Loucy (cell line): Measurements from ENCODE around the gene TRAF2.

Experiments
- H2AFZ ChIP-seq: fragments of 200-600 bp; sonication (generic); 2 replicates; pipeline ENCODE4 v1.6.0; 2016; ENCODE audit warnings: antibody characterized with exemption, mild to moderate bottlenecking, low read length, moderate library complexity
- H3F3A ChIP-seq: fragments of 200-600 bp; 2 replicates; pipeline ENCODE4 v1.6.0; 2016; ENCODE audit warnings: antibody characterized with exemption, low read depth, mild to moderate bottlenecking
- H3K27me3 ChIP-seq: fragments of 200-600 bp; sonication (generic); 2 replicates; pipeline ENCODE4 v1.6.1; 2014; ENCODE audit warnings: low read length, mild to moderate bottlenecking; ENCODE audit not compliant: insufficient read depth, poor library complexity, severe bottlenecking
- H3K36me3 ChIP-seq: fragments of 200-600 bp; sonication (generic); 2 replicates; pipeline ENCODE4 v1.6.1; 2016; ENCODE audit warnings: low read length; ENCODE audit not compliant: insufficient read depth
- H3K4me1 ChIP-seq: fragments of 200-600 bp; sonication (generic); 2 replicates; pipeline ENCODE4 v1.5.1; 2014; ENCODE audit warnings: low read length, mild to moderate bottlenecking; ENCODE audit not compliant: insufficient read depth, poor library complexity, severe bottlenecking
- H3K4me2 ChIP-seq: fragments of 200-600 bp; sonication (generic); 2 replicates; pipeline ENCODE4 v1.6.0; 2014; ENCODE audit warnings: antibody characterized with exemption, low read length, low read depth, mild to moderate bottlenecking; ENCODE audit not compliant: poor library complexity, severe bottlenecking
- H3K4me3 ChIP-seq: fragments of 200-600 bp; sonication (generic); 2 replicates; pipeline ENCODE4 v1.5.1; 2014; ENCODE audit warnings: low read length, mild to moderate bottlenecking, mixed read lengths; ENCODE audit not compliant: poor library complexity, severe bottlenecking
- H3K79me2 ChIP-seq: fragments of 200-600 bp; sonication (generic); 2 replicates; pipeline ENCODE4 v1.6.1; 2014; ENCODE audit warnings: low read length; ENCODE audit not compliant: insufficient read depth
- H3K9ac ChIP-seq: fragments of 200-600 bp; sonication (generic); 2 replicates; pipeline ENCODE4 v1.6.0; 2014; ENCODE audit warnings: mild to moderate bottlenecking, low read depth, low read length, moderate library complexity; ENCODE audit not compliant: poor library complexity, severe bottlenecking
- H3K9me2 ChIP-seq: fragments of 200-600 bp; sonication (generic); replicated peaks from 2 replicates; pipeline ENCODE4 v1.6.1; 2016; ENCODE audit warnings: low read depth, low read length, mixed read lengths
- H3K9me3 ChIP-seq: fragments of 200-600 bp; sonication (generic); 2 replicates; pipeline ENCODE4 v1.6.1; 2014; ENCODE audit warnings: mild to moderate bottlenecking, antibody characterized with exemption, low read length, low read depth; ENCODE audit not compliant: insufficient read depth
- H4K20me1 ChIP-seq: fragments of 200-600 bp; sonication (generic); 2 replicates; pipeline ENCODE4 v1.6.0; 2014; ENCODE audit warnings: antibody characterized with exemption, low read length, mild to moderate bottlenecking; ENCODE audit not compliant: insufficient read depth, poor library complexity, severe bottlenecking
- CTCF ChIP-seq: fragments of 200-600 bp; sonication (generic); conservative IDR thresholded peaks from 2 replicates; pipeline ENCODE4 v1.5.1; 2014; ENCODE audit warnings: mild to moderate bottlenecking, antibody characterized with exemption, low read length
- EZH2phosphoT487 ChIP-seq: fragments of 200-600 bp; IDR thresholded peaks from 2 replicates; pipeline ENCODE4 v1.6.1; 2018; ENCODE audit warnings: antibody characterized with exemption, mild to moderate bottlenecking, moderate library complexity, borderline replicate concordance

Gene TRAF2

GRCh38 chr9:136943291-136944211 is 57.2 kb downstream of the TRAF2 start:
- H3K9me3 ChIP-seq = no peaks in the 10 kb centered on the region
- H3K4me3 ChIP-seq = peak overlapping the region; percentile 98
- H3K79me2 ChIP-seq = peaks cover 26% of the 10 kb centered on the region
- no peaks in the 10 kb centered on the region for H3F3A ChIP-seq
- H3K9me2 ChIP-seq = no peaks in the 10 kb centered on the region
- H4K20me1 ChIP-seq = peaks cover 29% of the 10 kb centered on the region
- peak overlapping the region; percentile 94 for H3K4me2 ChIP-seq
- H2AFZ ChIP-seq = no peak overlapping the region; the same call in 1 of the 2 replicates
- TF ChIP-seq CTCF (no peak), EZH2phosphoT487 (no peak)
- H3K36me3 ChIP-seq = peaks cover 24% of the 10 kb centered on the region; the same call in 1 of the 2 replicates
- no peaks in the 10 kb centered on the region for H3K27me3 ChIP-seq
- H3K9ac ChIP-seq = peak overlapping the region; percentile 95
- H3K4me1 ChIP-seq = peaks cover 17% of the 10 kb centered on the region

GRCh38 chr9:136944212-136944518 is 57.8 kb downstream of the TRAF2 start:
- H3K9me3 ChIP-seq = no peaks in the 10 kb centered on the region
- TF ChIP-seq CTCF = no peak
- TF ChIP-seq EZH2phosphoT487 = no peak
- peaks cover 17% of the 10 kb centered on the region for H3K4me1 ChIP-seq
- H3K4me2 ChIP-seq = peak overlapping the region; percentile 94
- H3K27me3 ChIP-seq = no peaks in the 10 kb centered on the region
- no peaks in the 10 kb centered on the region for H3F3A ChIP-seq
- H4K20me1 ChIP-seq = peaks cover 29% of the 10 kb centered on the region
- peak overlapping the region; percentile 98 for H3K4me3 ChIP-seq
- peaks cover 26% of the 10 kb centered on the region for H3K79me2 ChIP-seq
- peak overlapping the region; percentile 95 for H3K9ac ChIP-seq
- no peaks in the 10 kb centered on the region for H3K9me2 ChIP-seq
- no peak overlapping the region; the same call in 1 of the 2 replicates for H2AFZ ChIP-seq
- peaks cover 24% of the 10 kb centered on the region; the same call in 1 of the 2 replicates for H3K36me3 ChIP-seq

- Histone ChIP-seq H4K20me1 (peaks cover 29% of the 10 kb centered on the region), H3F3A (no peaks in the 10 kb centered on the region), H3K36me3 (peaks cover 24% of the 10 kb centered on the region; the same call in 1 of the 2 replicates), H3K4me1 (peaks cover 17% of the 10 kb centered on the region), H3K4me3 (peak within 1 kb of the TSS; percentile 98), H3K9me3 (no peaks in the 10 kb centered on the region), H3K9ac (peak within 1 kb of the TSS; percentile 95), H3K4me2 (peak within 1 kb of the TSS; percentile 94), H2AFZ (peak within 1 kb of the TSS; percentile 74), H3K9me2 (no peaks in the 10 kb centered on the region), H3K79me2 (peaks cover 26% of the 10 kb centered on the region), H3K27me3 (no peaks in the 10 kb centered on the region)
- peak; percentile 79 for TF ChIP-seq CTCF
- no peak for TF ChIP-seq EZH2phosphoT487
Observed at GRCh38 chr9:136944519-136945332, 58.4 kb downstream of the TRAF2 start, which contains the start of the genes C8G and FBXW5. Gene C8G (plus strand): TSS chr9:136945243. CDS start chr9:136945321, 78 bp downstream. Gene FBXW5 (minus strand): TSS chr9:136944738. CDS start chr9:136944083, 655 bp downstream.
